ENCODE data around the gene NUP210.
A peak's percentile ranks its signal among the peaks of the same experiment; 100 is the strongest.
"Not testable (repeated sequence)": the region's sequence is repeated elsewhere in the genome, so short reads cannot be mapped to it uniquely, and the experiment has no call there.

NUP210 gene

GRCh38 chr3:13405614-13406013, 14.5 kb downstream of the NUP210 start:
- no peak for DNase-seq

DNA sequence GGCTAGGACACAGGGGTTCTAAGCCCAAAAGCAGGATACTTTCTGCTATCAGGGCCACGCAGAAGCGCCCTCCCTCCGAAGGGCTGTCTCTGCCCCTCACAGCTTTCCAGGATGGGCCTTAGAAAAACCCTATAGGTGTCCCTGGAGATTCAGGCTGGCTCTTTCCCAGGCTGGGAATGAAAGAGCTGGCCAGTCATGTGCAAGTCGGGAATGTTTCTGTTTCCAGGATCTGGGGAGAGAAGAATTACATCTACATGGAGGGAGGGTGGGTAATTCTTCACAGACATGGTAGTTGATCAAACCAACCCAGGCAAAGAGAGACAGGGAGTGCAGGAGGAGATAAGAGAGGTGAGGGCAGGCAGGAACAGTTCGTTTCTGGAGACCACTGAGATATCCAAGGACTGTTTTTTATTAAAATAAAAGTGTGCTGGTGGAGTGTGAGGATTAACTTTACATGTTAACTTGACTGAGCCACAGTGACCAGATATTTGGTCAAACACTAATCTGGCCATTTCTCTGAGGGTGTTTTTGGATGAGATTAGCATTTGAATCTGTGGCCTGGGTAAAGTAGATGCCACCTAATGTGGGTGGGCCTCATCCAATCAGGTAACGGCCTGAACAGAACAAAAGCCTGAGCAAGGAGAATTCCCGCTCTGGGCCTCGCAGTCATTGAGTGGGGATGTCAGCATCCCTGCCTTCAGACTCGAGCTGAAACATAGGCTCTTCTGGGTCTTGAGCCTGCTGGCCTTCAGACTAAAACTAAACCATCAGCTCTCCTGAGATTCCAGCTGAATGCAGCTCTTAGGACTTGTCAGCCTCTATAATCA, 15.3 kb downstream of the NUP210 start:
- DNase-seq, result peak; percentile 89

DNA sequence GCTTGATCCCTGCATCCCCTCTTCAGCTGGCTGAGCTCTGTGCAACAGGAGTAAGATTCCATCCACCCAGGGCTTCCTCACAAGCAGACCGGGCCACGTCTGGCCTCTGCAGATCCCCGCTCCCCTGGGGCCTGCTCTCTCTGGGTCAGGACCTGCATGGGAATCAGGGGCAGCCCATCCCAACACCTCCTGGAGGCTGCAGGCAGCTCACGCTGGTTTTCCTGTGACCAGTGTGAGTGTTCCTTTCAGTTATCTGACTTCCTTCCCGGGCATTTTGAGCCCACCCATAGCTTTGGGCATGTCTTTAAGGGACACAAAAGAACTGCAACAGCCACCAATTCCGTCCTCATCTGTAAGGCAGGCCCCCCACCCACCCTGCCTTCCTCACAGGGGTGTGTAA, 16.3 kb downstream of the NUP210 start:
- DNase-seq, result no peak

DNA sequence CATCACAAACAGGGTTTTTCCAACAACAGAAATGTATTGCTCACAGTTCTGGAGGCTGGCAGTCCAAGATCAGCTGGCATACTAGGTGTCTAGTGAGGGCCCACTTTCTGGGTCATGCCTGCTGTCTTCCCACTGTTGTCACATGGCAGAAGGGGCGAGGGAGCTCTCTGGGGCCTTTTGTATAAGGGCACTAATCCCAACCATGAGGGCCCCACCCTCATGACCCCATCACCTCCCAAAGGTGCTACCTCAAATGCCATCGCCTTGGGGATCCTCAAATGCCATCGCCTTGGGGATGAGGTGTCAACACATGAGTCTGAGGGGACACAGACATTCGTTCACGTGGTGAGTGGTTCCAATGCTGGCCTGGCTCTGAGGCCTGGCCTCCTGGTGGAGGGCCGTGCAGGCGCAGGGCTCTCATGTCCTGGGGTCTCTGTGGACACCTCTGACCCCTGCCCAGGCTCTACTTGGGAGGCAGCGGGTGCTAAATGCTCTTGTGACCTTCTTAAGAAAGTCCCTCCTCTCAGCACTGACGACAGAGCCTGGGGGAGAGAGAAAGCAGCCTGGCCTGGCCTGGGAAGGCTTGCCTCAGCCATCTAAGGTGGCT, 16.8 kb downstream of the NUP210 start:
- DNase-seq, result no peak

DNA sequence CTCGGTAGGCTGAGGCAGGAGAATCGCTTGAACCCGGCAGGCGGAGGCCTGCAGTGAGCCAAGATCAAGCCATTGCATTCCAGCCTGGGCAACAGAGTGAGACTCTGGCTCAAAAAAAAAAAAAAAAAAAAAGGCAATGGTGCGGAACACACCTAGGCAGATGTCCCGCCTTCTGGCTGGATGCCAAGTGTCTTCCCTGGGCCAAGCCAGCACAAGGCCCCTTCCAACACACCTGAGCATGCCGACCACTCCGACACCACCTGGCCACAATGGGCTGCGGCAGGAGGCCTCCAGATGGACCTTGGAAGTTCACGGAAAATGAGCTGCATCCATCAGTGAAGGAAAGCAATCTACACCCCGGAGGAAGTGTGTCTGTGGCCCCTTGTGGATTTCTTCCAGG, 19.0 kb downstream of the NUP210 start:
- DNase-seq, result no peak

DNA sequence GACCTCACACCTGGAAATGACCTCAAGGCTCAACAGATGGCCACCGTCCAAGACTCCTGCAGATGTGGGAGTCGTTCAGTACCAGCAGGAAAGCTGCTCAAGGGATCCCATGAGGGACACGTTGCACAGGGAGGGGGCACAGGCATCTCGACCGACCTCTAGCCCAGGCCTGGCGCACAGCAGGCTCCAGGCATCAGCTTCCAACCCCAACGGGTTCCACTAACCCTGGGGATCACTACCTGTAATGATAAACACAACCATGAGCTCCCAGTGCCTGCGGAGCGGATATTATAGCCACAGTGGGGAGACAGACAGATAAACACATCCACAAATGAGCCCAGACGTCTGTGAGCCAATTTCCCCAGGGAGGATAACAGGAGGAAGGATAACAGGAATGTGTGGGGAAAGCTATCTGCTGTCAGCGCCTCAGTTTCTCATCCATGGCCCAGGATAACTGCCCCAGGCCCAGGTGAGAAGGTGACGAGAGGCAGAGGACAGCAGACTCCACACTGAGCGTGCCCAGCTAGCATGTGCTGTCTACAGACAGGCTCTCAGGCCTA, 19.9 kb downstream of the NUP210 start:
- DNase-seq, result no peak

DNA sequence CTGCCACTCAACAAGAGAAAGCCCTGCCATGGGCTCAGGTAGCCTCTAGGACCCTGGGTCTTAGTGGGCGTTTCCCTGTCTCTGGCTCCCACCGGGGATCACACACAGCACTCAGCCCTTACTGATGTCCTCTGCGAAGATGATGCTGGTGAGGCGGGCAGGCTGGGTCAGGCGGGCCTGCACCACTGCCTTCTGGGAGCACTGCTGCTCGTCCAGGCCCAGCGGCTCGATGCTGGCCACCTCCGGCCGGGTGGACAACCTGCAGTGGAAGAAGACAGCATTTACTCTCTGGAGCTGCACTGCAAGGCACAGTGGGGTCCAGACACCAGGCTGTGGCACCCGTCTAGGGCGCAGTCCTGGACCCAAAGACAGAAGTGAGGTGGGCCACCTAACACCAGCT, 20.5 kb downstream of the NUP210 start:
- no peak for DNase-seq

DNA sequence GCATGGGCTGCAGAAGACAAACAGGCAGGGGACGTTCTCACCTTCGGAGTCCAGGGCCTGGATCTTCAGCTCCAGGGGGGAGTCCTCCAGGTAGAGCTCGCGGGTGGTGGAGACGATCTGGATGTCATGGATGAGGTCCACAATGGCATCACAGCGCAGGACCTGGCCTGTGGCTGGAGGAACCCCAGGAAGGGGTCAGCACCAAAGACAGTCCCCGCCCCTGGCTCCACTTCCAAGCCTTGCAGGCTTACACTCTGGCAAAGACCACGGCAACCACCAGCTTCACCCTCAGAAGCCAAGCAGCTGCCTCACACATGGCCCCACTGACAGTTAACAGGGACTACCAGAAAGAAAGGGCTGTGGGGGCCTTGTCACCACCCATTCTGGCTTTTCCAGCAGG, 22.8 kb downstream of the NUP210 start:
- no peak for DNase-seq

GRCh38 chr3:13394363-13394762, 25.8 kb downstream of the NUP210 start:
- DNase-seq, result no peak

GRCh38 chr3:13393427-13394360, 26.4 kb downstream of the NUP210 start:
- no peak for DNase-seq

DNA sequence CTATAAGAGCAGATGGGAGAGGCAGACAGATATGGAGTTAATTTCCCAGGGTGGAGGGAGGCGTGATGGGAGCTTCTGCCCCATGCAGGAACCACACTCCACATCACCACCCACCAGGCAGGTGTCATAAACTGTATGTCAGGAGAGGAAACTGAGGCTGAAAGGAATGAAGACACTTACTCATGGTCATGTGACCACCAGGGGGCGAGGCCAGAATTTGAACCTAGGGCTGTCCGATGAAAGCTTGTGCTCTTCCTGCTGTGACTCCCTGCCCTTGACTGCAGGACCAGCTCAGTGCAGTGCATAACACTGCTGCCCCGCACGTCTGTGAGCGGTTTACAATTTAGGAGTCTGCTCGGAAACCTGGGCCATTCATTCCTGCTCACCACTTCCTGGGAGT, 28.8 kb downstream of the NUP210 start:
- peak; percentile 47 for DNase-seq

DNA sequence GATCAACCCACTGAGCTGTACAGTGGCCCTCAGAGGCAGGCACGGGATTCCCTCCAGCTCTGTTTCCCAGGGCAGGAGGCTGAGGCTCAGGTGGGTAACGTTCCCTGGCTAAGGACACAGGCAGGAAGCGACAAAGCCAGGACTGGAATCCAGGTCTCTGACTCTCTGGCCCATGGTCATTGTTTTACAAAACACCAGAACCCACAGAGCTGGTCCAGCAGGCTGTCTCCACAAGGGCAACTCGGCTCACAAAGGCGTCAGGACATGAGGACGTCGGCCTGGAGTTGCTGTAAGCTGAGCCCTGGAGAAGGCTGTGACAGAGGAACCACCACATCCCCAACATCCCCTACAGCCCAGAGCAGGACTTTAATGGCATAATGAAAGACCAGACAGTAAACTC, 30.7 kb downstream of the NUP210 start:
- no peak for DNase-seq

- no peak for DNase-seq
These were observed 31.3 kb downstream of the NUP210 start for GRCh38 chr3:13388816-13389215.

DNA sequence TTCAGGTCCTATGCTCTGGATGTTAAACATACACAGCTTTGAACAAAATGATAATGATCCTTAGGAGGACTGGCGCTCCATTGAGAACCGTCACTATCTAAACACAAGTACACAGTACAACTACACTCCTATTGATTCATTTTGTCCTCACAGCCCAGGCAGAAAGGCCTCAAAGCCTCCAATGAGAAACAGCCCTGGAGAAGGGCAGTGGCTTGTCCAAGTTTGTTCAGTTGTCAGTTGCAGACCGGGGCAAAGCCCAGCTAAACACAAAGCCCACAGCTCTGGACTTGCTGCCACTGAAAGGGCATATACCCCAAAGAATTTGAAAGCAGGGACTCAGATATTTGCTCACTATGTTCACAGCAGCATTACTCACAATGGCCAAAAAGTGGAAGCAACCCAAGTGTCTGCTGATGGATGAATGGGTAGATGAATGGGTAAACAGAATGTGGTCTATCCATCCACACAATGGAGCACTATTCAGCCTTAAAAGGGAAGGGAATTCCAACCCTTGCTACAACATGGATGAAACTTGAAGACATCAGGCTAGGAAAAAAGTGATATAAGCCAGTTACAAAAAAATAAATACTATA, 34.7 kb downstream of the NUP210 start:
- DNase-seq, result no peak

DNA sequence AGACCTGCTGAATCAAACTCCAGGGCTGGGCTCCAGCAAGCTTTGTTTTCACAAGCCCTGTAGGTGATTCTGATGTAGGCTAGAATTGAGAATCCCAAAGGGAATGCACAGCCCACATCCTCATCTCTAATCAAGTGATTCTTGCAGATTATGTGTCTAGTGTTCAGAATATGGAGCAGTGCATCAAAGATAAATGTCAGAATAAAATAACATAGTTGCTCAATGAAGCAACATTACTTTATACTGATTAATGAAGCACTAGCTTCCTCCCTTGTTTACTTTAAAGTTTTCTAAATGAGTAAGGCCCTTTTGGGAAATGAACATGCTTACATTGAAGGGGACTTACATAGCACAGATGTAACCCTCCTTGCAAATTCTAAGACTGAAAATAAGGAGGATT, 39.2 kb downstream of the NUP210 start:
- no peak for DNase-seq

DNA sequence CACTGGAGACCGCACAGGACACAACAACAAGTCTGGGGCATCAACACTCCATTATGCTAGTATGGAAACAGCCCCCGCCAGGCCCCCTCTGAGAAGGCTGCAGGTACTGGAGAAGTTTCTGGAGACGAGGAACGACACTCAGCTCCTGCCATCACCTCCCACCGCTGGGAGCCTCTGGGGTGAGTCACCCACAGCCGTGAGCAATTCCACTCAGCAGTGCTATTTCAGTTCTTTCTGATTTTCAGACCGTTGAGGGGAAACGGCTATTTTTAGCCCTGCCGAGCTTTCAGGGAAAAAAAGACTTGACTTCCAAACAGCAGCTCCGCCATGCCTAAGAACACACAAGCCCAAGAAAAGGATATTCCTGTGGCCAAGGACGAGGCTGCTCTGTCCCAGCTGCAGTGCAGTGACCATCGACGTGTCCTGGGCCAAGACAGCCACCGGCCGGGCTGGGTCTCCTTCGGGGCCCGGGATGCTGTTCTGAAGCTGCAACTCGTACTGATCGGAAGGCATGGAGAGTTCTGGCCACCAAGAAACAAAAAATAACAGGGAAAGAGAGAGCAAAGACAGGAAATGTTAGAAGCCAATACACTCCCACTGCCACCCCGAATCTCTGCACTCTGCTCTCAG, 40.8 kb downstream of the NUP210 start:
- no peak for DNase-seq

GRCh38 chr3:13378155-13378554, 42.0 kb downstream of the NUP210 start:
- DNase-seq, result no peak

DNA sequence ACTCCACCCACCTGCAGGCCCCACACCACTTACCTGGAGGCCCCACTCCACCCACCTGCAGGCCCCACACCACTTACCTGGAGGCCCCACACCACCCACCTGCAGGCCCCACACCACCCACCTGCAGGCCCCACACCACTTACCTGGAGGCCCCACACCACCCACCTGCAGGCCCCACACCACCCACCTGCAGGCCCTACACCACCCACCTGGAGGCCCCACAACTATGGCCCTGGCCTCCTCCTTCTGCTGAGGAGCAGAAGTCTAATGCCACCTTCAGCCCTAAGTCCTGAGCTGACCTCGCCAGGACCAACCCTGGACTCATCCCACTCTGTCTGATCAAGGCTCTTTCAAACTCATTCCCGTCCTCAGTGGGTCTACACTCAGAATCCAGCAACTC, 42.4 kb downstream of the NUP210 start:
- DNase-seq, result not testable (repeated sequence)

DNA sequence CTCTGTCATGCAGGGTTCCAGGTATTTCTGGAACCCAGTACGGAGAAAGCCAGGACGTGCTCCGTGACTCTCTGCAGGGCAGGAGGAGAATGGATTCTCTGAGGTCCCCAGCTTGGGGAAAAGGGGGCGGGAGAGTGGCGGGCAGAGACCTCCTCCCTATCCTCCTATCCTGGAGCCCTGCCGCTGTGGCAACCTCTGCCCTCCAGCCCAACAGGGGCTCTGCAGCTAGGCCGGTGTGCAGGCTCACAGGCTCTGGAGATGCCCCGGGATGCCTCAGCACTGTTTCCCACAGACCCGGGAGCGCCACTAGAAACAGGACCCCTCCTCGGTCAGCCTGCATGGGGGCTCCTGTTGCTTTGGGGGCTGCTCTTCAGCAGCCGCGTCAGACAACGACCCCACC, 43.1 kb downstream of the NUP210 start:
- no peak for DNase-seq

DNA sequence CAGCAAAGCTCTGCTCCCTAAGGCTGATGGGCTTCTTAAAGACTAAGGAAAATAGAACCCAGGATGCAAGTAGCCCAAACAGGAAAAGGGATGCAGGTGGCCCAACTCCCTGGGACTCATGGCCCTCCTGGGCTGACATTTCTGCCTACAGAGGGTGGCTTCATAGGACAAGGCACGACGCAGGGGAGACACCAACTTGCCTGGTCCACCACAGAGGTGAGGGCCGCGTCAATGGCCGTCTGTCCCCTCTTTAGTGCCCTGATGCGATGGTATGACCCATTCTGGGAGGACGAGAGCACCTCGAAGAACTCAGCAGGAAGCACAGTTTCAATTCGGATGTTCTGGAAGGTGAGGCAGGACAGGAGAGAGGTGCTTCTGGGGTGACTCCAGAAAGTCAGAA, 44.0 kb downstream of the NUP210 start:
- DNase-seq, result no peak

- no peak for DNase-seq
These were observed 44.7 kb downstream of the NUP210 start for GRCh38 chr3:13375464-13375863.

- no peak for DNase-seq
These were observed 46.0 kb downstream of the NUP210 start for GRCh38 chr3:13373975-13374586.
